SJSA1 (cell line): ENCODE data around the gene CHRM2. TPM values are rescaled to one million over a fixed set of nuclear protein-coding genes. Genes with fewer than 3 reads are reported as not detected.
A peak's percentile ranks its signal among the peaks of the same experiment; 100 is the strongest.

Experiments
- DNase-seq, 2 experiments: peaks; one replicate each; pipeline ENCODE4 v3.0.0-alpha.2; 2015 to 2020; ENCODE audit warnings: low spot score in 2 of 2, low read depth in 1 of 2
- H3K27ac ChIP-seq: fragments of 250-450 bp; sonication (Bioruptor Pico); 2 replicates; pipeline ENCODE4 v1.5.1; 2020; ENCODE audit warnings: mild to moderate bottlenecking, moderate library complexity
- H3K27me3 ChIP-seq: fragments of 250-450 bp; sonication (Bioruptor Pico); replicated peaks from 2 replicates; pipeline ENCODE4 v1.5.1; 2020; ENCODE audit warnings: mild to moderate bottlenecking, moderate library complexity
- H3K36me3 ChIP-seq: fragments of 250-450 bp; sonication (Bioruptor Pico); 2 replicates; pipeline ENCODE4 v1.5.1; 2020; ENCODE audit warnings: mild to moderate bottlenecking
- H3K4me1 ChIP-seq: fragments of 250-450 bp; sonication (Bioruptor Pico); replicated peaks from 2 replicates; pipeline ENCODE4 v1.6.1; 2021; ENCODE audit warnings: mild to moderate bottlenecking
- H3K4me3 ChIP-seq: fragments of 250-450 bp; sonication (Bioruptor Pico); 2 replicates; pipeline ENCODE4 v1.5.1; 2020; ENCODE audit warnings: mild to moderate bottlenecking
- H3K9me3 ChIP-seq: fragments of 250-450 bp; sonication (Bioruptor Pico); replicated peaks from 2 replicates; pipeline ENCODE4 v1.5.1; 2020; ENCODE audit warnings: mild to moderate bottlenecking
- total RNA-seq: library from RNA; depleted of rRNA; stranded (reverse); fragments of >200 nt; shearing (Covaris generic); gene quantifications from 2 replicates; pipeline ENCODE4 v1.2.3, GENCODE V29; 2014

CHRM2 gene
- total RNA-seq, 1 experiment from 2014 or later = 0.24 TPM

DNA sequence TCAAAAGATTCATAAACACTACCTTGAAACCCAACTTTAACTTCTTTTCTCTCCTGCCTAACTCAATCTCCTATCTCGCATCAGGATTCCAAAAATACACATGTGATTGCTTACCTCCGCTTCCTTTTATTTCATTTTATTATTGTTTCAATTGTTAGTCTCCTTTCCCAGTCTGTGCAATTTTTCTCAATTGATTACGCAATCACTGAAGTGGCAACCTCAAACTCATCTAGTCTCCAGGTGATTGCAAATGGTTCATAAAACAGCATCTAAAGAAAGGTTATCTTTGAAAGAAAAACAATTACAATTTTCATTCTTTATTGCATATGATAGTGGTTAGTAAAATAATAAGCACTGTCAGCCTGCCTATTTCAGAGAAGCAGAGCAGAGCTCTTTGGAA lies 45.6 kb downstream of the CHRM2 start:
- no peaks in the 10 kb centered on the region for H3K9me3 ChIP-seq
- no peaks in the 10 kb centered on the region for H3K4me1 ChIP-seq
- no peak for DNase-seq
- H3K27ac ChIP-seq = no peak overlapping the region
- H3K27me3 ChIP-seq = no peaks in the 10 kb centered on the region
- no peak overlapping the region for H3K4me3 ChIP-seq
- no peaks in the 10 kb centered on the region for H3K36me3 ChIP-seq

DNA sequence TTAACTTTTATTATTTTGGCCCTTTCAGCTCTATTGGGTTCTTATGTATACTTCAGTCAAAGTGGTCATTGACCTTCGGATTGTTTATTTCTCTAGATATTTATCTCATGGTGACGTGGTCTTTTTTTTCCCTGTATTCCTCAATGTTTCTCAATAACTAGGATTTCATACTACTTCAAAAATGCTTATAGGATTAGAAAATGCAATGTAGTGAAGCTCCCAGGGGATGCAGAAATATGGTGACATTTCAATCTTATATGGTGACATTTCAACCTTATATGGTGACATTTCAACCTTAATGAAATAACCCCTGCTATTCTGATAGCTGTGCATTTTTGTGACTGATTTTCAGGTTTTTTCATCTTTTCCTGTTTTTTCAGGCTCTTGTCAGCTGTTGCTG lies 51.4 kb downstream of the CHRM2 start:
- H3K4me3 ChIP-seq = no peak overlapping the region

DNA sequence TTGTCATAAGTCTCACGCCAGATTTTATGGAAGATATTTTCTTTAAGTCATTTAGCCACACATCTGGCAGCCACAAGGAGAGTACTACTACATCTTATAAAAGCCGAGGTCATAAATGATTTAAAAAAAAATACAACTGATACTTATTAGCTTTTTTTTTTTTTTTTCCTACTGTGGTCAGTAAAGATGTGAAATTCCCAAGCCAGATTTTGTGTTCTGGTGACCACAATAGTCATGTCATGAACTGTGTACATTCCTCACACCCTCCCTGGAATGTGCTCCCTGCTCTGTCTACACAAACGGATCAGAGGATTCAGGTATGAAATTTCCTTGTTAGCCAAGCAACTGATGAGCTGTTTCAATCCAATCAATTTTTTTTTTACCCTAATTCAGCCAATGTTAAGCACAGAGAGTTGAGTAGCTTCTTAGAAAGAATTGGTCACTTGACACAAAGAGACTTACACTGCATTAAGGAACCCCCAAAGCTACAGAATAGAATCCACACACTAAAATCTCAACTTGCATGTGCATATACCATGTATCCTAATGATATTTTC lies 54.7 kb downstream of the CHRM2 start:
- Histone ChIP-seq H3K4me3 (no peak overlapping the region), H3K27ac (0 out of 2 replicates have a peak overlapping the region, but pooled peaks have one; percentile 35), H3K9me3 (no peaks in the 10 kb centered on the region), H3K36me3 (no peaks in the 10 kb centered on the region), H3K27me3 (no peaks in the 10 kb centered on the region), H3K4me1 (peaks cover 14% of the 10 kb centered on the region)
- peak; percentile 49 to 72 for DNase-seq

More for the DNA sequence above, 51.4 kb downstream of the CHRM2 start:
- no peak for DNase-seq
- Histone ChIP-seq H3K9me3 (no peaks in the 10 kb centered on the region), H3K27me3 (no peaks in the 10 kb centered on the region), H3K36me3 (no peaks in the 10 kb centered on the region), H3K27ac (no peak overlapping the region), H3K4me1 (peaks cover 14% of the 10 kb centered on the region)

DNA sequence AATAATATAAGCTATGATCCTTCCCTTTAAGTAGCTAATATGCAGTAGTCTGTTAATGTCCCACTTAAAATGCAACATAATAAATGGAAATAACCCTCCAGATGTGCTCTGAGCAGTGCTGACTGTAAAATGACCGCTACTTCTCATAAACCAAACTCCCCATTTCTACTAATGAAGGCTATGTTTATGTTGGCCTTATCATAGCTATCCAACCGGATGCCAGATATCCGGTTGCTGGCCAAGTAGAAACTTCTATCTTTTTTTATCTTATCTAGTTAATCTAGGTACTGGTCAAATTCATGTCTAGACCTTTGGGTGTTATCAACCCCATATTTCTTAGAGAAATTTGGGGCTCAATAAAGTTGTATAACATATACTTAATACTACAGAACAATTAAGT lies 56.6 kb downstream of the CHRM2 start:
- no peaks in the 10 kb centered on the region for H3K27me3 ChIP-seq
- no peak overlapping the region for H3K4me3 ChIP-seq
- H3K4me1 ChIP-seq = peaks cover 14% of the 10 kb centered on the region
- H3K36me3 ChIP-seq = no peaks in the 10 kb centered on the region
- no peaks in the 10 kb centered on the region for H3K9me3 ChIP-seq
- H3K27ac ChIP-seq = no peak overlapping the region
- no peak for DNase-seq

- no peak overlapping the region for H3K4me3 ChIP-seq
- H3K4me1 ChIP-seq = peaks cover 14% of the 10 kb centered on the region
- H3K27me3 ChIP-seq = no peaks in the 10 kb centered on the region
- no peaks in the 10 kb centered on the region for H3K36me3 ChIP-seq
- H3K9me3 ChIP-seq = no peaks in the 10 kb centered on the region
- DNase-seq = no peak
- H3K27ac ChIP-seq = no peak overlapping the region
These were observed 57.1 kb downstream of the CHRM2 start for GRCh38 chr7:136925556-136925955.

- no peaks in the 10 kb centered on the region for H3K27me3 ChIP-seq
- no peaks in the 10 kb centered on the region for H3K4me1 ChIP-seq
- H3K36me3 ChIP-seq = no peaks in the 10 kb centered on the region
- no peak for DNase-seq
- H3K9me3 ChIP-seq = no peaks in the 10 kb centered on the region
- no peak overlapping the region for H3K4me3 ChIP-seq
- no peak overlapping the region for H3K27ac ChIP-seq
These were observed 62.9 kb downstream of the CHRM2 start for GRCh38 chr7:136931169-136931867.

DNA sequence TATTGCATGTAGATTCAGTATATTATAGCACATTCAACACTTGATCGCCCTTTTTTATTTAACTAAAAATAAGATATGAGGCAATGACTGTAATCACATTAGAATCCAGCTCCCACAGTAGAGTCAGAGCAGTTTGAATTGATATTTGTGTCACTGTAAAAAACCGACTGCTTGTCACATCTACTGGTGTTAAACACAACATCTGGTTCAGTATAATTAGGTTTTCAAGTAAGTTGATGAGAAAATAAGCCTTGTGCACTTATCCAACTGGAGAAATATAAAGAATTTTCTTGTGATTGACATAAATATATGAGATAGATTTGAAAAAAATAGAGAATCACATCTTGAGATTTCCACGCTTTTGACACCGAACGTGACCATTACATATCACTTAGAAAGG lies 69.0 kb downstream of the CHRM2 start:
- Histone ChIP-seq H3K4me3 (no peak overlapping the region), H3K9me3 (no peaks in the 10 kb centered on the region), H3K27ac (no peak overlapping the region), H3K27me3 (no peaks in the 10 kb centered on the region), H3K4me1 (no peaks in the 10 kb centered on the region), H3K36me3 (no peaks in the 10 kb centered on the region)
- no peak for DNase-seq

DNA sequence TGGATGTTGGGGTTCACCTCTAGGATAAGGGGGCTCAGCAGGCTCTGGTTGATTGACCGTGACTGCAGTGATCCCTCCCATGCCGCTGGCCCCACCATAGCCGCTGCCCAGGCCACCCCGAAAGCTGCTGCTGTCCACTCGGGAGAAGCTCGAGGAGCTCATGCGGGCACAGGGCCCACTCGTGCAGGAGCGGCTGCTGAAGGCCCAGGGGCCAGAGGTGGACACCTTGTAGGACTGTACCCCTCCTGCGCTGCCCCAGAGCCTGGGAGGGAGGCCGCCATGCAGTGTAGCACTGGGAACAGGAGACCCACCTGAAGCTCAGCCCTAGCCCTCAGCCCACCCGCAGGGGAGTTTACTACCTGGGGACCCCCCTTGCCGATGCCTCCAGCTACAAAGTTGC lies 70.0 kb downstream of the CHRM2 start:
- H3K4me3 ChIP-seq = no peak overlapping the region
- no peak overlapping the region for H3K27ac ChIP-seq
- no peaks in the 10 kb centered on the region for H3K4me1 ChIP-seq
- DNase-seq = no peak
- no peaks in the 10 kb centered on the region for H3K9me3 ChIP-seq
- no peaks in the 10 kb centered on the region for H3K27me3 ChIP-seq
- H3K36me3 ChIP-seq = no peaks in the 10 kb centered on the region

DNA sequence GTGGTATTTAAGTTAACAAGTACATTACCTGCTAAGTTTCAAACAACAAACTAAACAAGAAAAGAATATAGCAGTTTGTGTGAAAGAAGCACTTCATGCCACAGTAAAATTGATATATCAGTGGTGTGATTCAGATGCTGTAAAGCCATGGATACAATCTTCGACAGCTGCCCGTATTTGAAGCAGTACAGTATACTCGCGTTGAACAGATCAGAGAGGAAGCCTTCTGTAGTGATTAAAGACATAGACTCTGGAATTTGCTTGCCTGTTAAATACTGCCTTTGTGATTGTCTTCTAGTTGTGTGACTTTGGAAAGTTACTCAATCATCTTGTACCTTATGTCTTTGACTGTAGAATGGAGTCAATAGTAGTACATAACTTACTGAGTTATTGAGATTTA lies 71.7 kb downstream of the CHRM2 start:
- H3K9me3 ChIP-seq = no peaks in the 10 kb centered on the region
- no peak for DNase-seq
- H3K27ac ChIP-seq = no peak overlapping the region
- no peaks in the 10 kb centered on the region for H3K27me3 ChIP-seq
- H3K4me1 ChIP-seq = no peaks in the 10 kb centered on the region
- H3K36me3 ChIP-seq = no peaks in the 10 kb centered on the region
- H3K4me3 ChIP-seq = no peak overlapping the region

GRCh38 chr7:136940917-136941316 lies 72.5 kb downstream of the CHRM2 start:
- Histone ChIP-seq H3K4me3 (no peak overlapping the region), H3K4me1 (no peaks in the 10 kb centered on the region), H3K27me3 (no peaks in the 10 kb centered on the region), H3K9me3 (no peaks in the 10 kb centered on the region), H3K36me3 (no peaks in the 10 kb centered on the region), H3K27ac (no peak overlapping the region)
- DNase-seq = no peak

DNA sequence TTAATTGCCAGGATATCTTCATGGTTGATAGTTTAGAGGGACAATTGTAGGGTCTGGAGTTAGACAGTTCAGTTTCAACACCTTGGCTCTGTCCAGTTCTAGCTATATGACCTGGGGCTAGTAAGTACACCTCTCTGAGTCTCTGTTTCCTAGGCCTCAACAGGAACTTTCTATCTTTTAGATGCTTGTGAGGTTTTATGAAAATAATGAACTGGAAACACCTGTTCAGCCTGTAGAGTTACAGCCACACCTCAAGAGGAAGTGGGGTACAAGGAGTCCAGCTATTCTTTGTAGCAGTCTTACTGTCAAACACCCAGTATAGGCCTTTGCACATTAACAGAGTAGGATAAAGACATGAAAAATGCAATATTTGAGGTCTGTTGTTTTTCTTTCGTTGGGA lies 73.4 kb downstream of the CHRM2 start:
- Histone ChIP-seq H3K4me1 (0 out of 2 replicates have a peak, but pooled peaks cover 1% of the 10 kb centered on the region), H3K27me3 (no peaks in the 10 kb centered on the region), H3K4me3 (no peak overlapping the region), H3K9me3 (no peaks in the 10 kb centered on the region), H3K36me3 (no peaks in the 10 kb centered on the region), H3K27ac (no peak overlapping the region)
- DNase-seq = no peak

DNA sequence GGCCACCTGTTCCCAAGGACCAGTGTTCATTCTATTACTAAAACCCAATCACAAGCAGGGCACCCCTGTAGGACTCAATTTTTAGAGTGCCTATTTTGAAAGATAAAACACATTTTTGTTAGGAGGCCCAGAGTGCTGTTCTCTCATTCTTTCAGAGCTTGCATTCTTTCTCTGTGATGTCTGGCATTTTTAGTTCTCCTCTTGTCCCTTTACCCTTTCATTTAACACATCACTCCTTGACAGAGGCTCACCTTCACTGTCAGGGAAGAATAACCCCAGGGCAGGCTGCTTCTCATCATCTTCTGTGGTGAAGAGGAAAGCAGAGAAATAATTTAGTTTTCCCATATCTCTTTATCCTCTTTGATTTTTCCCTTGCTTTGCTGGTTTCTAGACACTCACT lies 73.9 kb downstream of the CHRM2 start:
- no peak for DNase-seq
- Histone ChIP-seq H3K4me1 (0 out of 2 replicates have a peak, but pooled peaks cover 4% of the 10 kb centered on the region), H3K27ac (no peak overlapping the region), H3K27me3 (no peaks in the 10 kb centered on the region), H3K36me3 (no peaks in the 10 kb centered on the region), H3K9me3 (no peaks in the 10 kb centered on the region), H3K4me3 (no peak overlapping the region)

- H3K4me3 ChIP-seq = no peak overlapping the region
- DNase-seq = no peak
These were observed 74.5 kb downstream of the CHRM2 start for GRCh38 chr7:136942994-136943393.

GRCh38 chr7:136947347-136947746 lies 78.9 kb downstream of the CHRM2 start:
- Histone ChIP-seq H3K4me3 (no peak overlapping the region), H3K4me1 (peaks cover 8% of the 10 kb centered on the region; the same call in 1 of the 2 replicates), H3K27me3 (no peaks in the 10 kb centered on the region), H3K36me3 (no peaks in the 10 kb centered on the region), H3K27ac (no peak overlapping the region), H3K9me3 (no peaks in the 10 kb centered on the region)
- DNase-seq = no peak

More at GRCh38 chr7:136942994-136943393, 74.5 kb downstream of the CHRM2 start:
- no peaks in the 10 kb centered on the region for H3K36me3 ChIP-seq
- no peaks in the 10 kb centered on the region for H3K9me3 ChIP-seq
- H3K27me3 ChIP-seq = no peaks in the 10 kb centered on the region
- 0 out of 2 replicates have a peak, but pooled peaks cover 4% of the 10 kb centered on the region for H3K4me1 ChIP-seq
- H3K27ac ChIP-seq = no peak overlapping the region
